Lung (tissue), 12 donors: ENCODE measurements around the gene FOLR2. TPM values are rescaled to one million over a fixed set of nuclear protein-coding genes. Genes with fewer than 3 reads are reported as not detected.
"Not testable (repeated sequence)": the region's sequence is repeated elsewhere in the genome, so short reads cannot be mapped to it uniquely, and the experiment has no call there.

Source experiments
- ATAC-seq: fragments of 200-7000 bp; cut with Tn5 transposase; one replicate; pipeline ENCODE4 v1.9.1; 2020; ENCODE audit warnings: moderate number of reproducible peaks; ENCODE audit not compliant: insufficient read depth, low FRiP score
- DNase-seq, 3 donors: peaks; one replicate each; pipeline ENCODE4 v3.0.0-alpha.2; 2013 to 2017
- H3K27ac ChIP-seq, 2 donors: one replicate each; pipeline ENCODE4 v1.5.1; 2013; ENCODE audit warnings: mild to moderate bottlenecking in 2 of 2, moderate library complexity in 2 of 2, control low read depth in 1 of 2, inconsistent platforms in 1 of 2, low read depth in 1 of 2, low read length in 1 of 2
- H3K27me3 ChIP-seq, 3 donors: one replicate each; pipeline ENCODE4 v1.5.1; 2013; ENCODE audit warnings: low read length in 2 of 3; ENCODE audit not compliant: control insufficient read depth in 3 of 3, insufficient read depth in 3 of 3
- H3K36me3 ChIP-seq, 4 donors: one replicate each; pipeline ENCODE4 v1.5.1; 2013; ENCODE audit warnings: low read length in 4 of 4, mild to moderate bottlenecking in 1 of 4, moderate library complexity in 1 of 4; ENCODE audit not compliant: control insufficient read depth in 4 of 4, insufficient read depth in 4 of 4
- H3K4me1 ChIP-seq, 5 donors: one replicate each; pipeline ENCODE4 v1.5.1; 2013; ENCODE audit warnings: low read length in 5 of 5, mild to moderate bottlenecking in 2 of 5, moderate library complexity in 1 of 5; ENCODE audit not compliant: control insufficient read depth in 5 of 5, insufficient read depth in 5 of 5
- H3K4me3 ChIP-seq: one replicate; pipeline ENCODE4 v1.5.1; 2013; ENCODE audit warnings: mild to moderate bottlenecking, control low read depth, moderate library complexity
- H3K9ac ChIP-seq, 2 donors: one replicate each; pipeline ENCODE4 v1.5.1; 2013; ENCODE audit warnings: low read length in 2 of 2, control low read depth in 1 of 2; ENCODE audit not compliant: insufficient read depth in 1 of 2
- H3K9me3 ChIP-seq, 4 donors: one replicate each; pipeline ENCODE4 v1.5.1; 2013; ENCODE audit warnings: low read length in 3 of 4, mild to moderate bottlenecking in 1 of 4, moderate library complexity in 1 of 4; ENCODE audit not compliant: control insufficient read depth in 4 of 4, insufficient read depth in 3 of 4
- WGBS, 2 donors: extraction: QIAGEN DNeasy Blood & Tissue Kit; methylation state at CpG; one replicate each; pipeline ENCODE4 v1.1.7; 2013; 5-methylcytosine and 5-hydroxymethylcytosine counted together
- polyA plus RNA-seq, 2 donors: library from polyadenylated mRNA; stranded (reverse); fragments of 200-250 nt; gene quantifications; one replicate each; pipeline ENCODE4 v1.2.1, GENCODE V29; 2013
- total RNA-seq, 2 donors: library from RNA; depleted of rRNA in 1 of 2; stranded (reverse); fragments of >200 nt in 1 of 2; gene quantifications; one replicate each; pipeline ENCODE4 v1.2.1, GENCODE V29; 2014 to 2021
- TF ChIP-seq, protein P1 (sequence below): IDR thresholded peaks from 2 replicates; pipeline ENCODE4 v1.5.1; 2012; ENCODE audit warnings: mild to moderate bottlenecking; ENCODE audit errors: control extremely low read depth, extremely low read depth
- donor health status: control.
- donor health status: control.
- donor health status: Bipolar disorder and iron deficiency.
- donor health status: healthy.
- donor health status: DM: yes; HTN: yes; CAD: no.

The FOLR2 gene
- total and polyA plus RNA-seq, 4 donors, result 3.2 to 19.7 (median 10.2) TPM

DNA sequence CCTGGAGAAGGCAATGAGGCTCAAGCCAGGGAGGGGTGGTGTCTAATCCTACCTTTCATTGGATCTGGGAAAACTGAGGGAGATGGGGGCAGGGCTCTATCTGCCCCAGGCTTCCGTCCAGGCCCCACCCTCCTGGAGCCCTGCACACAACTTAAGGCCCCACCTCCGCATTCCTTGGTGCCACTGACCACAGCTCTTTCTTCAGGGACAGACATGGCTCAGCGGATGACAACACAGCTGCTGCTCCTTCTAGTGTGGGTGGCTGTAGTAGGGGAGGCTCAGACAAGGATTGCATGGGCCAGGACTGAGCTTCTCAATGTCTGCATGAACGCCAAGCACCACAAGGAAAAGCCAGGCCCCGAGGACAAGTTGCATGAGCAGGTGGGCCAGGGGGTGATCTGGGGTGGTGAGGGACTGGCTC lies 24.6 kb upstream of the FOLR2 start, which contains the start of gene FOLR1:
Gene FOLR1 (plus strand): TSS at position 180 of the 421 bp plus-strand sequence. CDS start 34 bp downstream, at position 214.
- no peak for DNase-seq
- H3K27ac ChIP-seq, result peak within 1 kb of the TSS in 1 of 2 donors; percentile 64
- no peaks in the 10 kb centered on the region for H3K9me3 ChIP-seq
- no peaks in the 10 kb centered on the region for H3K36me3 ChIP-seq
- H3K4me3 ChIP-seq, result peak within 1 kb of the TSS; percentile 1
- H3K4me1 ChIP-seq, result peaks cover 0 to 28% (median 23%) of the 10 kb centered on the region in 5 donors
- 56 to 86% methylated on average over 5 of the region's 5 CpGs for WGBS, 2 donors
- ATAC-seq, result peak; percentile 79
- no peak within 1 kb of the TSS for H3K9ac ChIP-seq
- TF ChIP-seq, protein P1, sequence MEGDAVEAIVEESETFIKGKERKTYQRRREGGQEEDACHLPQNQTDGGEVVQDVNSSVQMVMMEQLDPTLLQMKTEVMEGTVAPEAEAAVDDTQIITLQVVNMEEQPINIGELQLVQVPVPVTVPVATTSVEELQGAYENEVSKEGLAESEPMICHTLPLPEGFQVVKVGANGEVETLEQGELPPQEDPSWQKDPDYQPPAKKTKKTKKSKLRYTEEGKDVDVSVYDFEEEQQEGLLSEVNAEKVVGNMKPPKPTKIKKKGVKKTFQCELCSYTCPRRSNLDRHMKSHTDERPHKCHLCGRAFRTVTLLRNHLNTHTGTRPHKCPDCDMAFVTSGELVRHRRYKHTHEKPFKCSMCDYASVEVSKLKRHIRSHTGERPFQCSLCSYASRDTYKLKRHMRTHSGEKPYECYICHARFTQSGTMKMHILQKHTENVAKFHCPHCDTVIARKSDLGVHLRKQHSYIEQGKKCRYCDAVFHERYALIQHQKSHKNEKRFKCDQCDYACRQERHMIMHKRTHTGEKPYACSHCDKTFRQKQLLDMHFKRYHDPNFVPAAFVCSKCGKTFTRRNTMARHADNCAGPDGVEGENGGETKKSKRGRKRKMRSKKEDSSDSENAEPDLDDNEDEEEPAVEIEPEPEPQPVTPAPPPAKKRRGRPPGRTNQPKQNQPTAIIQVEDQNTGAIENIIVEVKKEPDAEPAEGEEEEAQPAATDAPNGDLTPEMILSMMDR, result no peak
- H3K27me3 ChIP-seq, result no peaks in the 10 kb centered on the region

DNA sequence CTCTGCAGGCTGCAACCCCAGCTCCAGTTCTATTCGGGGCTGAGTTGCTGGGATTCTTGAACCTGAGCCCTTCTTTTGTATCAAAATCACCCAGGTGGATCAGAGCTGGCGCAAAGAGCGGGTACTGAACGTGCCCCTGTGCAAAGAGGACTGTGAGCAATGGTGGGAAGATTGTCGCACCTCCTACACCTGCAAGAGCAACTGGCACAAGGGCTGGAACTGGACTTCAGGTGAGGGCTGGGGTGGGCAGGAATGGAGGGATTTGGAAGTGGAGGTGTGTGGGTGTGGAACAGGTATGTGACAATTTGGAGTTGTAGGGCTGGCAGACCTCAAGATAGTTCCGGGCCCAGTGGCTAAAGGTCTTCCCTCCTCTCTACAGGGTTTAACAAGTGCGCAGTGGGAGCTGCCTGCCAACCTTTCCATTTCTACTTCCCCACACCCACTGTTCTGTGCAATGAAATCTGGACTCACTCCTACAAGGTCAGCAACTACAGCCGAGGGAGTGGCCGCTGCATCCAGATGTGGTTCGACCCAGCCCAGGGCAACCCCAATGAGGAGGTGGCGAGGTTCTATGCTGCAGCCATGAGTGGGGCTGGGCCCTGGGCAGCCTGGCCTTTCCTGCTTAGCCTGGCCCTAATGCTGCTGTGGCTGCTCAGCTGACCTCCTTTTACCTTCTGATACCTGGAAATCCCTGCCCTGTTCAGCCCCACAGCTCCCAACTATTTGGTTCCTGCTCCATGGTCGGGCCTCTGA lies 20.9 kb upstream of the FOLR2 start:
- DNase-seq (no peak), ATAC-seq (no peak)
- TF ChIP-seq, protein P1, result no peak
- H3K9me3 ChIP-seq, result no peaks in the 10 kb centered on the region
- peaks cover 0 to 7% (median 2%) of the 10 kb centered on the region in 5 donors for H3K4me1 ChIP-seq
- H3K36me3 ChIP-seq, result no peaks in the 10 kb centered on the region
- 90 to 92% methylated on average over 12 of the region's 12 CpGs for WGBS, 2 donors
- H3K9ac ChIP-seq, result no peak overlapping the region
- no peak overlapping the region for H3K27ac ChIP-seq
- H3K4me3 ChIP-seq, result no peak overlapping the region
- no peaks in the 10 kb centered on the region for H3K27me3 ChIP-seq

DNA sequence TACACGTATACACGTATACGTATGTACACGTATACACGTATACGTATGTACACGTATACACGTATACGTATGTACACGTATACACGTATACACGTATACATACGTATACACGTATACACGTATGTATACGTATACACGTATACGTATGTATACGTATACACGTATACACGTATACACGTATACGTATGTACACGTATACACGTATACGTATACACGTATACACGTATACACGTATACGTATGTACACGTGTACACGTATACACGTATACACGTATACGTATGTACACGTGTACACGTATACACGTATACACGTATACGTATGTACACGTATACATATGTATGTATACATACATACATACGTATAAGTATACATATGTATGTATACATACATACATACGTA lies 15.1 kb upstream of the FOLR2 start:
- not testable (repeated sequence) for H3K4me1 ChIP-seq, ATAC-seq, H3K36me3 ChIP-seq, H3K27me3 ChIP-seq, H3K9me3 ChIP-seq, H3K9ac ChIP-seq, H3K27ac ChIP-seq, DNase-seq, H3K4me3 ChIP-seq
- 90 to 96% methylated on average over 41 to 42 of the region's 43 CpGs for WGBS, 2 donors

DNA sequence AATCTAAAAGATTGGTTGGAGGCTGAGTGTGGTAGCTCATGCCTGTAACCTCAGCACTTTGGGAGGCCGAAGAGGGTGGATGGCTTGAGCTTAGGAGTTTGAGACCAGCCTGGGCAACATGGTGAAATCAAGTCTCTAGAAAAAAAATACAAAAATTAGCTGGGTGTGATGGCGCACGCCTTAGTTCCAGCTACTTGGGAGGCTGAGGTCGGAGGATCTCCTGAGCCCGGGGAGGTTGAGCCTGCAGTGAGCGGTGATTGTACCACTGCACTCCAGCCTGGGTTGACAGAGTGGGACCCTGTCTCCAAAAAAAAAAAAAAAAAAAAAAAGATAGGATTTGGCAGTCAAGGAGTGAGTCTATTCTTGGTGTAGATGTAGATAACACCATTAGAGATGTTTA lies 14.0 kb upstream of the FOLR2 start:
- no peak for ATAC-seq
- TF ChIP-seq, protein P1, result no peak
- H3K9ac ChIP-seq, result no peak overlapping the region
- no peak overlapping the region for H3K4me3 ChIP-seq
- no peak for DNase-seq
- H3K27me3 ChIP-seq, result no peaks in the 10 kb centered on the region
- H3K27ac ChIP-seq, result no peak overlapping the region
- no peaks in the 10 kb centered on the region for H3K36me3 ChIP-seq
- WGBS, 2 donors, result 95 to 97% methylated on average over 6 of the region's 6 CpGs
- no peaks in the 10 kb centered on the region for H3K9me3 ChIP-seq
- no peaks in the 10 kb centered on the region for H3K4me1 ChIP-seq
